NCI-H82 treated with DMSO at 0.1 percent for 48 hours (cell line): Measurements from ENCODE around the gene RAB40C.

Experiments
- DNase-seq: peaks from one replicate; lab custom pipeline; 2025; ENCODE audit not compliant: unreplicated experiment; lab: John Stamatoyannopoulos, UW

Gene RAB40C

DNA sequence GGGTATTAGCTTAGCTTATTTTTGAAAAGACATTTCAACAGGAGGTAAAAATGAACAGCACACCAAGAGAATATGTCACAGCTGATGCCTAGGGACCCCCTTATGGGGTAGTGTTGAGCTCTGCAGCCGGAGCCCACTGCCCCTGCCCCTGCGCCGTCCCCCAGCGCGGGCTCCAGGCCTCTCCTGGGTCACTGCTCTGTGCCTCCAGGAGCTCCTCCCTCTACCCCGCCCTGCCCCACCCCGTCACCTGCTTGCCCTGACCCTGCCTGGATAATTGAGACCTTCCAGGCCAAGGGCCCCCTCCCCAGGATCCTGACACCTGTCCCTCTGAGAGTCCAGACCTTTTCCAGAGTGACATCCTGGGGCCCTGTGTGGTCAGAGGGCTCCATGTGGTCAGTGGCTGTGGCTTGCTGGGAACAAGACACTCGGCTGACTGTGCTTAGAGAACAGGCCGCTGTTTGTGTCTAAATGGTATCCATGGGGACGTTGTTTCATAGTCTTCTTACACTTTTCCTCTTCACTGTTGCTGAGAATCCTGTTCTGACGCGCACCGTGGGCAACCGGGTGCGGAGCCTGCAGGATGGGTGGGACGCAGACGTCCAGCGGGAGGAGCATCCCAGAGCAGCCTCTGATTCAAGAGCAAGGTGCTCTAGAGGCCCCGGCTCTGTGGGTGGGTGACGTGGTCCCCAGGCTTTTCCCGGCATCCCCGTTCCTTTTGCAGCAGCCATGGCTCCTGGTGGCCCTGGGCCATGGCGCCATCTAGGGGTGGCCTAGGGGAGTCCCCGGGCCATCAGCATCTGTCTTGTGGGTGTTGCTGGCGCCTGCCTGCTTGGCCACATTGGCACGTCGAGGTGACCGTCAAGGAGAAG is 20.9 kb downstream of the RAB40C start:
- no peak for DNase-seq

DNA sequence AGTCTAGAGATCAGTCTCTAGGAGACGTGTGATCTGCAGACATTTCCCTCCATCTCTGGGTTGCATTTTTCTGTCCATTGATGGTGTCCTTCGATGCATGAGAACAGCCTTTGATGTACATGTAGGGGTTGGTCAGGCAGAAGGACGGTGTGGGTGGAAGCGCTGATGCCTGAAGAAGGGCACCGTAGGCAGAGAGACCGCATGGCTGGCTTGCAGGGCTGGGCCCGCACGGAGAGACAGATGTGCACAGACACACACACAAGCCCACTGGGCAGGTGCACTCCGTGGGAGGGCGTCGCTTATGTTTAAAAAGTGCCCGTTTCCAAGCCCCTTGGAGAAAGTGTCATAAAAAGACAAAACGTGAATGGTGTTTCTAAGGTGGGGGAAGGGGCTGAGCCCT is 25.3 kb downstream of the RAB40C start:
- DNase-seq = no peak

DNA sequence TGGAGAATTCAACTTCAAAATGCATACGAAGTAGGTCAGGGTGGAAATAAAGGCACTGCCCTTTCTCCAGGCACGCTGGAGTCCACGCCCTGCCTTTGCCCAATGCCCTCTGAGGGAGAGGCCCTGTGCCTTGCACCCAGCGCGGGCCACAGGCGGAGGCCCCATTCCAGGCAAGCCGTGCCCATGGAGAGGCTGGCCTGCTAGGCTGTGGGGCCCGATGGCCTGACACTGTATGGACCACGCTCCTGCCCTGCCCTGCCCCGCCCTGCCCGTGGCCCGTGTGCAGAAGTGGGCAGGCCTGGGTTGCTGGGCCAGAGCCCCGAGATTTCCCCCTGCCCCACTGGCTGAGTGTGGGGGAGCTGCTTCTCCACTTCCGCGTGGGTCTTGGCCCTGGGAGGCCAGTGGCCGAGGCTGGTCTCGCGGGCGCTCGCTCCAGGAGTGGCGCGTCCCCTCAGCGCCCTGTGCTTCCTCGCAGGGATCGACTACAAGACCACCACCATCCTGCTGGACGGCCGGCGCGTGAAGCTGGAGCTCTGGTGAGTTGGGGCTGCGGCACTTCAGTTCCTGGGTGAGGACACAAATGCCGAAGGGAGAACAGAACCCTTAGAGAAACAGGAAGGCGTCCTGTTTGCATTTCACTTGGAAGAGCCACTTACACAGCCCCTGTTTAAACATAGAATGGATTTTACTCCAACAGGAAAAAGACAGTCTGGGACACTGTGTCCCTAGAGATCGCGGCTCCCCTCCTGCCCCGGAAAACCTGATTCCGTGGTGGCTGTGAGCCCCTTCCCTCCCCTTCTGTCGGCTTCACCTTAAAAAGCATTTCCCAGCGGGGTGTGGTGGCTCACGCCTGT is 27.1 kb downstream of the RAB40C start:
- no peak for DNase-seq

DNA sequence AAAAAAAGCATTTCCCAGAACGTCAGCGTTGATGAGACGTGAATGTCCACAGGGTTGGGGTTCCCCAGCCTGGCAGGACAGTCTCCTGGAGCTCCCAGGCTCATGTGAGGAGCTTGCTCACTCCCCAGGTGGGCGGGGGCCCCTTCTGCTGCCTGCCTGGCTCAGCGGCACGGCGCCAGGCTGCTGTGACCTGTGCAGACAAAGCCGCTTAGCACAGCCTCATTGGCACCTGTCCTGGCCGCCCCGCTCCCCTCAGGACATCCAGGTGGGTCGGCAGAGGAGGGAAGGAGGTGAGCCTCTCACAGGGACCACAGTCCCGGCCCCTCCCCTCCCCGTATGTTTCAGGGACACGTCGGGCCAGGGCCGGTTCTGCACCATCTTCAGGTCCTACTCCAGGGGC is 28.0 kb downstream of the RAB40C start:
- DNase-seq = no peak

DNA sequence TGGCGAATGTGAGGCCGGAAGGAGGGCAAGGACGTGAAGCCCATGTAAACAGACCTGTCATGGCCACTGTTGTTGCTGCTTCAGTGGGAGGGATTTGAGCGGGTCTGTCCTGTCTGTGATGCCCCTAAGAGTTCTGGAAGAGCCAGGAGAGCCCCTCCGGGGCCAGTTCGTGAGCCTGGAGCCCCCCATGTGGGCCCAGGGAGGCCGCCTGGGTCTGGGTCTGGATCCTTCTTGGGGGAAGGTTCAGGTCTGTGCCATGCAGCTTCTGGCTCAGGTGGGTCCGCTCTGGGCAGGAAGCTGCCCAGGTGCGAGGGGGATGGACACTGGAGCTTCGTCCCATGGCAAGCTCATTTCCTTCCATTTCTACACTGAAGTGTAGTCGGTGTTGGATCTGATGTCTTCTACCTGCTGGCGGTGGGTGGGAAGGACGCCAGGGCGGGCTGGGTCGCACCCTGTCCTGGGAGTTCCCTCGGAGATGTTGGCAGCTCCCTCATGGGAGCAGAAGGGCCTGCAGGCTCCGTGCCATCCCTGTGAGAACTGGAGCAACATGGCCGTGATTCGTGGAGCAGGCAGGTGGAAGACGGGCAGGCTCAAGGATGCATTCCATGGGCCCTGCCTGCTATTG is 29.7 kb downstream of the RAB40C start:
- DNase-seq = no peak

DNA sequence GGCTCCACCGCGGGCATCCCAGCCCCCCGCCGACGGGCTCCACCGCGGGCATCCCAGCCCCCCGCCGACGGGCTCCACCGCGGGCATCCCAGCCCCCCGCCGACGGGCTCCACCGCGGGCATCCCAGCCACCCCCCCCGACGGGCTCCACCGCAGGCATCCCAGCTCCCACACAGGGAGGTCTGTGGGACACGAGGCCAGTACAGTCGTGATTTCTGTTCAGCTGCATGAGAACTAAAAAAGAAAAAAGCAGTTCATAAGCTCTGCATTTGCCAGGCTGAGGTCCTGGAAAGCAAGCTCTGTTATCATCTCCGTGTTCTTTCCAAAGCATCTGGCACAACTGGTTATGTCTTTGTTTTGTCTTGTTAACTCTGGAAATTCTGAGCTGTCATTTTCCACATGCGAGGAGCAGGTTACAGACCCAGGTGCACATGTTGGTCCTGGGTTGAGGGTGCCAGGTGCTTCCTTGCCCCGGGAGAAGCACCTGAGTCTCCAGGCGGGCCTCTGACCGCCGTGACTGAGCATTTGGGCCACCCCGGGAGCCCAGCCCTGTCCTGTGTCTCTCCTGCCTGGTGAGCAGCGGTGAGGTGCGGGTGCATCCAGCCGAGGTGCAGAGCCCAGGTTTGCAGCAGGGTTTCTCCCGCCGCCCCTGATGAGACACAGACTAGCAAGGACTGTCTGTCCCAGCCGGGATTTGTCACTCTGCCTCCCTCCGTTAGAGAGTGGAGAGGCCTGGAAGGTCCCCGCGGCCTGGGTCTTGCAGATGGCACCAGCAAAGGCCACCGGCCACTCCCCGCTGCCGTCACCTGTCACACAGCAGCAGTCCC is 31.0 kb downstream of the RAB40C start:
- DNase-seq = no peak

DNA sequence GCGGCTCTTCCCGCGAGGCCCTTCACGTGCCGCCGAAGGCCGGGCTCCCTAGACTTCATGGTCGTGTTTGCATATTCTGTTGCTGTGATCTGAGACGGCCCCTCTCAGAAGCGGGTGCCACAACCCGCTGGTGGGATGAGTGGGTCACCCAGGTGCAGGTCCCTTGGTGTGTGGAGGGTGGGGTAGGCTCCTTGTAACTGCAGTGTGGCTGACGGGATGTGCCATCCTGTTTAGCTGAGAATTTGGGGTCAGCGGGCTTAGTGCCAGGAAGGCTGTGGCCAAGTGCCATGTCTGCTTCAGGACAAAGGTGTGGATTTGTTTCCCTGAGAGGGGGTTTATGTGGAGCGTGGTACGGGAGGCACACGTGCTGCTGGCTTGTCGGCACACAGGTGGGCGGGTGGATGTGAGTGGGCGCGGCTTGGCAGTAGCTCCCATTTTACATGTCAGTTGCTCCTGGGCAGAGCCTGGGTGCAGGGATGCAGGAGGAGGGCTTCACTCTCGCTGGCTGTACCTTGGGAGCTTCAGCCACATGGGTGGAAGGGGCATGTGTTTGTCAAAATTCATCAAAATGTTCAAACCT is 31.8 kb downstream of the RAB40C start:
- no peak for DNase-seq

DNA sequence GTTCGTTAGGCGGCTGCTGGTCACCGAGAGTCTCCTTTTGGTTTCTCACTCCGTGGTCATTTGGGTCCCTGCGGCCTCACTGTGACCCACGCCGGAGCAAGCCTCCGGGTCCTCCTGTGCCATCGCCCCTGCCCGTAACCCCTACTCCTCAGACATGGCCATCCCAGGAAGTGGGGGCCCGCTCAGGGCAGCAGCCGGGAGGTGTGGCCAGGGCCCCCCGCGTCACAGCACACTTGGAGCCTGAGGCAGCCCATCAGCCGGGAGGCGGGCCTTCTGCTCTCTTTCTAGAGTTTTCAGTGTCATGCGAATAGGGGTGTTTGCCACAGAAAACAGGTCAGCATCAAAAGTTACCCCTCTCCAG is 33.0 kb downstream of the RAB40C start:
- DNase-seq = no peak

DNA sequence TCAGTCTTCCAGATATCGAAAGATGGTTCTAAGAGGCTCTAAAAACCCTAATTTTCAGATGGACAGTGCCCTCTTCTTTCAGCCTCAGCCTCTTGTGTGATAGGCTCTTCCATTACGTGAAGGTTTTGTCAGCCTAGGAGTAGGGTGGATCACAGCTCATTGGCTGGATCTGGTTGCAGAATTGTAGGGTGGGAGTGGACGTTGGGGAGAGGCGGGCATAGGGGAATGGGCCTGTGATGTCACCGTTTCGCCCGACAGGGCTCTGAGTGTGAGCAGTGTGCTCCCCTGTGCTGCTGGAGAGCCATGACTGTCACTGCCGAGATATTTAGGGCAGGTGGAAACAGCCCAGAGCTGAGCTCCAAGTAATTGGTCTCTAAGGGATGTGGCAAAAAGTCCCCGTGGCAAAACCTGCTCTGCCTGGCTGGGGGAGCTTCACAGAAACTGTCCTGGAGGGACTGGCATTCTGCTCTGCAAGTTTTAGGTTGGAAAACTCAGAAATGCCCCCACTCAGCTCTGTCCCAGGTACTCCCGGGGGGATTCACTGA is 34.7 kb downstream of the RAB40C start:
- no peak for DNase-seq

DNA sequence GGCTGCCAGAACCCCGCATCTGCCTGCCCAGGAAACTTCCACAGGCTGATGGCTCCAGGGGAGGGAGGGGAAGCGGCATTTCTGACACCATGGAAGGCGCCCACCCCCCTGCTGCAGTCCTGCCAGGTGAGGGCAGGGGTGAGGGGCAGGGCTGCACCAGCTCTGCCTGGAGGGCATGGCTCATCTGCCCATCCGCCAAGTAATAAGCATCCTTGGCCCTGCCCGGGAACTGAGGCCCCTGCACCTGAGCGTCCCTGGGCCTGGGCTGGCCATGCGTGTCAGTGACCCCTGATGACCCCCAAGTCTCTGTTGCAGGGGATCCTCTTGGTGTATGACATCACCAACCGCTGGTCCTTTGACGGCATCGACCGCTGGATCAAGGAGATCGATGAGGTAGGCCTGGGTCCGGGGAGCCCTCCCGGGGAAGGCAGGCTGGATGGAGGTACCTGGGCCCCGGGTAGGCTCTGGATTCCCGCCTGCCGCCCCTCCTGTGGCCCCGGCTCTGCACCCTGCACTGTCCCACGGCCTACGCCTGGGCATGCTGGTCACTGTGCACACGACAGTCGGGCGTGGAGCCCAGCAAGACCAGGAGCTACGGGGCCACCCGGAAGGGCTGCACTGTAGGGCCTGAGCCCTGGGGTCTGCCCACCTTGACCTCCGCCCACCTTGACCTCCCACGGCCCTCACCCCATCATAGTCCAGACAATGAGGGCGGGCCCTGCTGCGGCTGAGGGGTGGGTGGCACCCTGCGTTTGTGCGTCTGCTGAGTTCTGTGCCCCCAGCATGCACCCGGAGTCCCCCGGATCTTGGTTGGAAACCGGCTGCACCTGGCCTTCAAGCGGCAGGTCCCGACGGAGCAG is 35.5 kb downstream of the RAB40C start:
- no peak for DNase-seq

DNA sequence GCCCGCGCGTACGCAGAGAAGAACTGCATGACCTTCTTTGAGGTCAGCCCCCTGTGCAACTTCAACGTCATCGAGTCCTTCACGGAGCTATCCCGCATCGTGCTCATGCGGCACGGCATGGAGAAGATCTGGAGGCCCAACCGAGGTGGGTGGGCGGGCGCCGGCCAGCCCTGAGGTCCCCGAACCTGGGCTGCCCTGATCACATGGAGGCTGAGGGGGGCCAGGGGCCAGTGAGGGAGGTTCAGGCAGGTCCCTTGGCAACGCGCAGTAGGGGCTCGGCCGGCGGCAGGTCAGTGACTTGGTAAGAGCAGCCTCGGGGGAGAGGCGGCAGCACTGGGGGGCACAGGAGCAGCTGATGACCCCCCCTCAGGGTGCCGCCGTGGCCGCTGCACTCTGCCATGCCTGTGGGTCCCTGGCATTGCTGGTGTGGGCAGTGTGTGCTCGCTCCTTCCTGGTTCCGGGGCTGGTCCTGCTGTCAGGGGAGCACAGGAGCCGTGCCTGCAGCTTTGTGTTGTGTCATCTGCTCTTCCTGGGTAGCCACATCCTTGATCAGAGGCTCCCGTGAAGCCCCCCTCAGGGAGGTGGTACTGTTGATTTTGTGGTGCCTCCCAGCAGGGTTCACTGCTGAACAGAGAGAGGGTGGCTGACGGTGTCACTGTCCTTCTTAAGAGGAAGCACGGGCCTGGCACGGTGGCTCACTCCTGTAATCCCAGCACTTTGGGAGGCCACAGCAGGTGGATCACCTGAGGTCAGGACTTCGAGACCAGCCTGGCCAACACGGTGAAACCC is 36.3 kb downstream of the RAB40C start:
- DNase-seq = no peak

DNA sequence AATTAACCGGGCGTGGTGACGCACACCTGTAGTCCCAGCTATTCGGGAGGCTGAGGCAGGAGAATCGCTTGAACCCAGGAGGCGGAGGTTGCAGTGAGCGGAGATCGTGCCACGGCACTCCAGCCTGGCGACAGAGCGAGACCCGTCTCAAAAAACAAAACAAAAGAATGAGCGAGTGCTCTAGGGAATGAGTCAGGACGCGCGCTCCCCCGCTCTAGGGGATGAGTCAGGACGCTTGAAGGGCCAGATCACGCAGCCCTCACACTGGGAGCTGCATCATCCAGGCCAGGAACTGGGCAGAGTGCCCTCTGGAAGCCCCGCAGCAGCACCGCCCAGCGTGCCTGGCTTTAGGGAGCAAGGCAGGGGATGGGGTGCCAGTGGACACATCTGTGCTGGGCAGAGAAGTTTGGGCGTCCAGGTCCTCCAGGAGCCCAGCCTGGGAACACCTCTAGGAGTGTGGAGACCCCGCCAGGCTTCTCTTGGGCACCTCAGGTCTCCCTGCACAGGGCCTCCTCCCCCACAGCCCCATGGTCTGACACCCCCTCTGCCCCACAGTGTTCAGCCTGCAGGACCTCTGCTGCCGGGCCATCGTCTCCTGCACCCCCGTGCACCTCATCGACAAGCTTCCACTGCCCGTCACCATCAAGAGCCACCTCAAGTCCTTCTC is 37.1 kb downstream of the RAB40C start:
- no peak for DNase-seq

DNA sequence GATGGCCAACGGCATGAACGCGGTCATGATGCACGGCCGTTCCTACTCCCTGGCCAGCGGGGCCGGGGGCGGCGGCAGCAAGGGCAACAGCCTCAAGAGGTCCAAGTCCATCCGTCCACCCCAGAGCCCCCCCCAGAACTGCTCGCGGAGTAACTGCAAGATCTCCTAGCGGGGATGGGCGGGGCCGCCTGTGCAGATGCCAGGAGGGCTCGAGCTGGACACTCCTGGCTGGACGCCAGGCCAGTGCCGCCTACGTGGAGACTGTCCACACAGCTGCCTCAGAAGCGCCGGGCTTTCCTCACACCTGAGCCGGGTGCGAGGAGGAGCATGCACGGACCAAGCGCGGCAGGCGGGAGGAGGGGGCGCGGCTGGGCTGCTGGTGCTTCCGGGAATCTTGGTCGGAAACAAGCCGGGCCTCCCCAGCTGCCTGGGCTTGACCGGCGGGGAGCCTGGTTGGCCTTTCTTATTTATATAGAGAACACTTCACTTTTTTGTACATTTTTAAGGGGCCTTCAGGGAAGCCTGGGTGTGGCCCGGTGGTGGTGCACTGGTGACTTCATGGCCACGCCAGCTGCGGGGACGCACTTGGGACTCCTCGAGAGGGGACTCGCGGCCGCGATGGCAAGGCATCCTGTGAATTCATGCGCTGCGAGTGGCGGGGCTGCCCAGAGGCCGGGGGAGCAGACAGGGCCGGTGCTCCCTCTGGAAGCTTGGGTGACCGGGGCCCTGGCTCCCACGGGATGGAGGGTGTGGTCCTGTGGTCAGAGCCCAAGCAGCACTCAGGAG is 37.8 kb downstream of the RAB40C start:
- DNase-seq = no peak

DNA sequence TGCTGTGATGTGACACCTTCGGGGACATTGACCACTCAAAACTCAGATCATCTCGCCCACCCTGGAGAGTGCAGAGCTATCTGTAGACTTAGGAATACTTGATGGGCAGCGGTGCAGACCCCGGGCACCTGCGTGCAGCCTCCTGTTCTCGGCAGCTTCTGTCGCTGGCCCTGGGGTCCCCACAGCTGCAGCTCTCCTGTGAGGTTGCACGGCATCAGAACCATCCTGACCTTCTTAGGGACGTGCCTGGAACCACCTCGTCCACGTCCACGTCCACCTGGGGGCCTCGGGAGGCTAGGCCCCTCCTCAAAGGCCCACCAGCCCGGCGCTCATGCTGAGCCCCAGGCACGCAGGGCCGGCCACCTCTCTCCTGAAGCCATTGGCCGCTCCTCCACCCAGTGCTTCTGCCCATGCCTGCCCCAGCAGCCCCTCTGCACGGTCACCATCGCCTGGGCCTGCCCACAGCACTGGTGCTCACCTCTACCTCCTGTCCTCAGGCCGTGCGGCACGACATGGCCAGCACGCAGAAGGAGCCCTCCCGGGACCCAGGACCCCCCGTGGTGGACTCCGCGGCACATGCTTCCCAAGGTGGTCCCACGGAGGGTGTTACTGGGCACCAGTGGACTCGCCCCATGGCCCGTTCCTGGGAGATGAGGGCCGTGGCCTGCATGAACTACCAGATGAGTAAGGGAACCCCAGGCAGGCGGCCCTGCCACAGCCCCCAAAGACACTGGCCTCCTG is 38.6 kb downstream of the RAB40C start:
- no peak for DNase-seq

DNA sequence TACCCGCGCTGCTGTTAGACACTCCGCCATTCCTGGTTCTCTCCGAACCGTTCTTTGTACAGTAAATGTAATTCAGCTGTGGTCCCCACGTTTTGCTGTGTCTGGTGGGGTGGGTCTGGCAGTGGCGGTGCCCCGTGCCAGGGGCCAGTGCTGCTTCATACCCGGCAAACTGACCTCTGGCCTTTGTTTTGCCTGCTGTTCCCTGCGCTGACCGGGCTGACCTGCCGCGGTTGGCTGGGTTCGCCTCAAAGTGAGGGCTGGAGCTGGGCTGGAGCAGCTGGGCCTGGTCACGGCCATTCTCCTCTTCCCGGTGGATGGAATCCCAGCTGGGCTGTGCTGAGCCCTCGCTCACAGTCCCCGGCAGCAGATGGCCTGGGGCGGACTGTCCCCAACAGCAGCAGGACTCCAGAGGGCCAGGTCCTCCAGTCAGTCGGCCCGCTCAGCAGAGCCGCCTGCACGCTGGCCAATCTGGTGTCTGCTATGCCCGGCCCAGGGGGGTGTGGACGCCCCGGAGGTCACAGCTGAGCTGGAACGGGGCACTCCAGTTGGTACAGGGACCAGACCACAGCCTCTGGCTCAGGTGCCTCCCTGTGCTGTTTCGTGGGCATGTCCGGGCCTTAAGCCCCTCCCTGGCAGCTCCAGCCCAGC is 39.4 kb downstream of the RAB40C start:
- DNase-seq = peak; percentile 31

DNA sequence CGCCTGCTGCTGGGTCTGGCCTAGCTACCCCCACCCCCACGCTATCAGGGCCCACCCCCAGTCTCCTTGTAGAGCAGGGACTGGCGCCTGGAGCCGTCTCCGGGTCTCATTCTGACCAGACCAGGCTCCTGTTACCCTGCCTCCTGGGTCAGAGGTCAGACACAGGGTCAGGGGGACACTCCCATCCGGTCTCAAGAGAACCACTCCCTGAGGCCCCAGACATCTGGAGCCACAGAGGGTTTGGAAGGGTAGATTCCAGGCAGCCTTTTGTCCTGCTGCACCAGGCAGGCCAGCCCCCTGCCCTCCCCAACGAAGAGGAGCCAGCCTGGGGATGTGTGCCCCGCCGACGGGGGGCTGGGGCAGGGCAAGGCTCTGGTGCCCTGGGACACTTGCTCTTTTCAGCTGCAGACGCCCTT is 40.0 kb downstream of the RAB40C start:
- no peak for DNase-seq
